Activated CD8-positive, alpha-beta T cell treated with anti-CD3 and anti-CD28 coated beads, Interleukin-2, amount 10 ng/mL, durations not matched to agents 7 days and 5 days (primary cell): ENCODE results near the gene UGCG. TPM values are rescaled to one million over a fixed set of nuclear protein-coding genes. Genes with fewer than 3 reads are reported as not detected.
A peak's percentile ranks its signal among the peaks of the same experiment; 100 is the strongest.
"Not testable (repeated sequence)": the region's sequence is repeated elsewhere in the genome, so short reads cannot be mapped to it uniquely, and the experiment has no call there.

Experiments
- ATAC-seq: fragments of 150-1000 bp; cut with Tn5 transposase; one replicate; pipeline ENCODE4 v1.10.0; 2021; ENCODE audit warnings: moderate library complexity
- CTCF ChIA-PET: fragments of 350-600 bp; sonication (Branson Sonifier 250); formaldehyde crosslinking; loops from one replicate; lab custom pipeline; 2021; ENCODE audit warnings: antibody characterized with exemption; lab: Charles Lee
- POLR2A ChIA-PET: fragments of 350-600 bp; sonication (Branson Sonifier 250); formaldehyde crosslinking; loops from one replicate; lab custom pipeline; 2021; ENCODE audit warnings: antibody characterized with exemption; lab: Charles Lee
- DNase-seq: peaks from one replicate; pipeline ENCODE4 v3.0.0-alpha.2; 2020
- H3K27ac Mint-ChIP-seq: one replicate; pipeline ENCODE4 v1.8.0; 2021; ENCODE audit warnings: mild to moderate bottlenecking, mixed read lengths
- H3K27me3 Mint-ChIP-seq: one replicate; pipeline ENCODE4 v1.8.0; 2021; ENCODE audit warnings: low read depth, mixed read lengths
- H3K36me3 Mint-ChIP-seq: one replicate; pipeline ENCODE4 v1.8.0; 2021; ENCODE audit warnings: low read depth, mixed read lengths
- H3K4me1 Mint-ChIP-seq: one replicate; pipeline ENCODE4 v1.8.0; 2021; ENCODE audit warnings: low read depth, mixed read lengths
- H3K4me3 Mint-ChIP-seq: one replicate; pipeline ENCODE4 v1.8.0; 2021; ENCODE audit warnings: mild to moderate bottlenecking, mixed read lengths
- H3K9me3 Mint-ChIP-seq: one replicate; pipeline ENCODE4 v1.8.0; 2022; ENCODE audit warnings: mixed read lengths; ENCODE audit not compliant: insufficient read depth
- total RNA-seq, 2 experiments: library from RNA; stranded (reverse); gene quantifications; one replicate each; pipeline ENCODE4 v1.2.3, GENCODE V29; 2021

UGCG gene
- total RNA-seq, 2 experiments from 2014 or later = 24.6 to 25.4 TPM

GRCh38 chr9:111871499-111871855, 25.1 kb upstream of the UGCG start:
- ATAC-seq = no peak

GRCh38 chr9:111872886-111873285, 23.7 kb upstream of the UGCG start:
- H3K4me1 Mint-ChIP-seq = peaks cover 17% of the 10 kb centered on the region

More at GRCh38 chr9:111871499-111871855, 25.1 kb upstream of the UGCG start:
- no peak overlapping the region for H3K27ac Mint-ChIP-seq
- ChIA-PET CTCF (no interaction called here), POLR2A (no interaction called here)
- no peak overlapping the region for H3K4me3 Mint-ChIP-seq
- H3K27me3 Mint-ChIP-seq = peaks cover 11% of the 10 kb centered on the region
- no peaks in the 10 kb centered on the region for H3K9me3 Mint-ChIP-seq
- peaks cover 20% of the 10 kb centered on the region for H3K4me1 Mint-ChIP-seq
- DNase-seq = no peak
- H3K36me3 Mint-ChIP-seq = peaks cover 2% of the 10 kb centered on the region

GRCh38 chr9:111873901-111874300, 22.7 kb upstream of the UGCG start:
- ChIA-PET POLR2A (no interaction called here), CTCF (no interaction called here)
- Mint-ChIP-seq H3K27me3 (peaks cover 10% of the 10 kb centered on the region), H3K36me3 (no peaks in the 10 kb centered on the region), H3K9me3 (peaks cover under 1% of the 10 kb centered on the region), H3K4me3 (no peak overlapping the region), H3K4me1 (peaks cover 17% of the 10 kb centered on the region), H3K27ac (no peak overlapping the region)
- no peak for ATAC-seq
- DNase-seq = no peak

More at GRCh38 chr9:111872886-111873285, 23.7 kb upstream of the UGCG start:
- ChIA-PET CTCF (no interaction called here), POLR2A (no interaction called here)
- ATAC-seq (no peak), DNase-seq (no peak)
- Mint-ChIP-seq H3K9me3 (no peaks in the 10 kb centered on the region), H3K36me3 (no peaks in the 10 kb centered on the region), H3K4me3 (no peak overlapping the region), H3K27me3 (peaks cover 10% of the 10 kb centered on the region), H3K27ac (no peak overlapping the region)

GRCh38 chr9:111874500-111874899, 22.1 kb upstream of the UGCG start:
- H3K9me3 Mint-ChIP-seq = peaks cover 3% of the 10 kb centered on the region
- POLR2A ChIA-PET = no interaction called here

GRCh38 chr9:111875291-111875690, 21.3 kb upstream of the UGCG start:
- ATAC-seq, H3K9me3 Mint-ChIP-seq, DNase-seq, H3K36me3 Mint-ChIP-seq, H3K4me3 Mint-ChIP-seq, H3K27ac Mint-ChIP-seq, POLR2A ChIA-PET, CTCF ChIA-PET: not testable (repeated sequence)
- H3K27me3 Mint-ChIP-seq = peaks cover 12% of the 10 kb centered on the region
- H3K4me1 Mint-ChIP-seq = peaks cover 14% of the 10 kb centered on the region

More at GRCh38 chr9:111874500-111874899, 22.1 kb upstream of the UGCG start:
- H3K27me3 Mint-ChIP-seq = peaks cover 10% of the 10 kb centered on the region
- no peak overlapping the region for H3K27ac Mint-ChIP-seq
- no peak for ATAC-seq
- H3K4me3 Mint-ChIP-seq = no peak overlapping the region
- no peaks in the 10 kb centered on the region for H3K36me3 Mint-ChIP-seq
- peaks cover 17% of the 10 kb centered on the region for H3K4me1 Mint-ChIP-seq
- DNase-seq = no peak
- CTCF ChIA-PET = no interaction called here

GRCh38 chr9:111875691-111876090, 20.9 kb upstream of the UGCG start:
- H3K4me1 Mint-ChIP-seq, POLR2A ChIA-PET, H3K9me3 Mint-ChIP-seq, H3K4me3 Mint-ChIP-seq, H3K27ac Mint-ChIP-seq, CTCF ChIA-PET, ATAC-seq, DNase-seq, H3K36me3 Mint-ChIP-seq: not testable (repeated sequence)
- H3K27me3 Mint-ChIP-seq = peaks cover 12% of the 10 kb centered on the region

- Mint-ChIP-seq H3K9me3 (peaks cover 9% of the 10 kb centered on the region), H3K4me3 (no peak overlapping the region), H3K27me3 (peaks cover 12% of the 10 kb centered on the region), H3K27ac (no peak overlapping the region), H3K4me1 (peaks cover 5% of the 10 kb centered on the region), H3K36me3 (no peaks in the 10 kb centered on the region)
- ChIA-PET CTCF (no interaction called here), POLR2A (no interaction called here)
- no peak for ATAC-seq
- DNase-seq = no peak
Observed at GRCh38 chr9:111876179-111876578, 20.4 kb upstream of the UGCG start.

- ChIA-PET POLR2A (no interaction called here), CTCF (no interaction called here)
- no peaks in the 10 kb centered on the region for H3K4me1 Mint-ChIP-seq
- ATAC-seq (no peak), DNase-seq (no peak)
- H3K36me3 Mint-ChIP-seq = no peaks in the 10 kb centered on the region
- H3K9me3 Mint-ChIP-seq = peaks cover 12% of the 10 kb centered on the region
- no peak overlapping the region for H3K4me3 Mint-ChIP-seq
- peaks cover 8% of the 10 kb centered on the region for H3K27me3 Mint-ChIP-seq
- H3K27ac Mint-ChIP-seq = no peak overlapping the region
Observed at GRCh38 chr9:111877420-111877819, 19.2 kb upstream of the UGCG start.

GRCh38 chr9:111878946-111879345, 17.7 kb upstream of the UGCG start:
- ATAC-seq = no peak
- CTCF ChIA-PET = interaction anchor here (1.0 kb wide), 1 partner anchor 195 kb away, joined by 3 read pairs; no protein-coding TSS in a partner anchor
- POLR2A ChIA-PET = no interaction called here

GRCh38 chr9:111886983-111887718, 9.5 kb upstream of the UGCG start:
- no peak for DNase-seq
- ChIA-PET POLR2A (no interaction called here), CTCF (no interaction called here)
- Mint-ChIP-seq H3K36me3 (no peaks in the 10 kb centered on the region), H3K27ac (peak overlapping the region; percentile 39), H3K4me1 (peaks cover 6% of the 10 kb centered on the region), H3K27me3 (peaks cover 6% of the 10 kb centered on the region), H3K4me3 (no peak overlapping the region), H3K9me3 (no peaks in the 10 kb centered on the region)
- ATAC-seq = no peak

More at GRCh38 chr9:111878946-111879345, 17.7 kb upstream of the UGCG start:
- Mint-ChIP-seq H3K36me3 (no peaks in the 10 kb centered on the region), H3K4me3 (no peak overlapping the region), H3K27ac (no peak overlapping the region), H3K9me3 (peaks cover 12% of the 10 kb centered on the region), H3K27me3 (peaks cover 2% of the 10 kb centered on the region), H3K4me1 (no peaks in the 10 kb centered on the region)
- no peak for DNase-seq

GRCh38 chr9:111890334-111890733, 6.3 kb upstream of the UGCG start:
- Mint-ChIP-seq H3K27ac (no peak overlapping the region), H3K36me3 (no peaks in the 10 kb centered on the region), H3K27me3 (peaks cover 8% of the 10 kb centered on the region), H3K4me3 (no peak overlapping the region), H3K9me3 (no peaks in the 10 kb centered on the region), H3K4me1 (peaks cover 15% of the 10 kb centered on the region)
- CTCF ChIA-PET = no interaction called here
- DNase-seq (no peak), ATAC-seq (no peak)
- POLR2A ChIA-PET = no interaction called here

GRCh38 chr9:111890867-111891266, 5.7 kb upstream of the UGCG start:
- POLR2A ChIA-PET, H3K36me3 Mint-ChIP-seq, DNase-seq, ATAC-seq, H3K4me3 Mint-ChIP-seq, H3K27ac Mint-ChIP-seq, H3K27me3 Mint-ChIP-seq, H3K9me3 Mint-ChIP-seq: not testable (repeated sequence)
- CTCF ChIA-PET = interaction anchor here (1.1 kb wide), 1 partner anchor 132 kb away, joined by 3 read pairs; no protein-coding TSS in a partner anchor
- peaks cover 18% of the 10 kb centered on the region for H3K4me1 Mint-ChIP-seq
